Skeletal muscle tissue (tissue), 4 donors: ENCODE measurements around the gene KDM4B. TPM values are rescaled to one million over a fixed set of nuclear protein-coding genes. Genes with fewer than 3 reads are reported as not detected.
A peak's percentile ranks its signal among the peaks of the same experiment; 100 is the strongest.

Source experiments
- H3K27ac ChIP-seq: one replicate; pipeline ENCODE4 v1.7.0; 2013; ENCODE audit warnings: mild to moderate bottlenecking, low read depth, low read length, inconsistent platforms
- H3K27me3 ChIP-seq, 3 donors: one replicate each; pipeline ENCODE4 v1.7.0; 2013; ENCODE audit warnings: low read length in 3 of 3; ENCODE audit not compliant: control insufficient read depth in 3 of 3, insufficient read depth in 3 of 3
- H3K36me3 ChIP-seq, 3 donors: one replicate each; pipeline ENCODE4 v1.7.0; 2013; ENCODE audit warnings: low read length in 3 of 3; ENCODE audit not compliant: control insufficient read depth in 3 of 3, insufficient read depth in 3 of 3
- H3K4me1 ChIP-seq, 3 donors: one replicate each; pipeline ENCODE4 v1.7.0; 2013; ENCODE audit warnings: low read length in 3 of 3, mild to moderate bottlenecking in 3 of 3; ENCODE audit not compliant: control insufficient read depth in 3 of 3, insufficient read depth in 3 of 3
- H3K4me3 ChIP-seq, 3 donors: one replicate each; pipeline ENCODE4 v1.7.0; 2013; ENCODE audit warnings: low read length in 3 of 3
- H3K9ac ChIP-seq, 3 donors: one replicate each; pipeline ENCODE4 v1.7.0; 2013; ENCODE audit warnings: low read length in 3 of 3, mild to moderate bottlenecking in 3 of 3, moderate library complexity in 2 of 3, low read depth in 1 of 3
- H3K9me3 ChIP-seq, 3 donors: one replicate each; pipeline ENCODE4 v1.7.0; 2013; ENCODE audit warnings: low read length in 3 of 3; ENCODE audit not compliant: control insufficient read depth in 3 of 3
- total RNA-seq: library from RNA; depleted of rRNA; stranded (reverse); fragments of >200 nt; gene quantifications from one replicate; pipeline ENCODE4 v1.2.3, GENCODE V29; 2014
- donor health status: Osteomylitis.

KDM4B gene
- total RNA-seq, 1 donor from 2014 or later: 11.5 TPM

DNA sequence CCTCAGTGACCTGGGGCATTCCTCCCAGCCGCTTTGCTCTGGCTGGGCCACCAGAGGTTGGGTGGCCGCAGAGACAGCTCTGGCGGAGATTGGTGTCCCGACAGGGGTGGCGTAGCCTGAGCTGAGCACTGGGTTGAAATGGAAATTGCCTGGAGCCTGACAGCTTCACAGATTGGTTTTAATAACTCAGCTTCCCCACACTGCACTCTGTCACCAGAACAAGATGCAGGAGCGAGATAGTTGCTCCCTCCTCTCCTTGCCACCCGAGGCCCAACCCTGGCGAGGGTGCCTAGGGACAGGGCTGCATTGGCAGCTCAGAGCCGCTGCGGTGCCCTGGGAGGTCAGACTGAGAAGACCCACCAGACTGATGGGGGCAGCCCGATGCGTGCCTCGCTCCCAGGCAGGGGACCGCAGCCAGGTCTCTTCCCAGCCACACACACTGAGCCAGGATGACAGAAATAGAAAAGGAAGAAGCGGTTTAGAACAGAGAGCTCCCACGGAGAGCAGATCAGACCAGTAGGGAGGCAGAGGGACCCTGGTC, 84.1 kb downstream of the KDM4B start:
- Histone ChIP-seq H3K27me3 (no peaks in the 10 kb centered on the region), H3K9ac (no peak overlapping the region), H3K9me3 (no peaks in the 10 kb centered on the region), H3K4me1 (peaks cover 10 to 37% (median 22%) of the 10 kb centered on the region in 3 donors), H3K4me3 (no peak overlapping the region), H3K27ac (no peak overlapping the region), H3K36me3 (peaks cover under 1 to 14% (median 9%) of the 10 kb centered on the region in 3 donors)

DNA sequence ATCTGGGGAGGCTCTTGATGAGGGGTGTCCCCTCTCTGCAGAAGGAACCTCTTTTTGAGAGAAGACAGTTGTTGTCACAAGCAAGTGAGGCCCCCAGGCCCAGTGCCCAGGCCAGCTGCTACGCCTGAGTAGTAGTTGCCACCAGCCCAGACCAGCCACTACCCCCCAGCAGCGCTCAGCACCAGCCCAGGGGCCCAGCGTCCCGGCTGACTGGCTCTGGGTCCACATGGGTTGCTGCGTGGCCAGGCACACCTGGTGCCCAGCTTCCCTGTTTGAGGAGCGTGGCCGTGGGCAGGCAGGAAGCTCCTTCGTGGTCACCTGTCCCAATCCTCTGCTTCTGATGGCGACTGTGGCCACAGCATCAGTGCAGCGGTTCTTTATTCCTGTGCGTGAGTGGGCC, 84.7 kb downstream of the KDM4B start:
- Histone ChIP-seq H3K9ac (no peak overlapping the region), H3K27me3 (no peaks in the 10 kb centered on the region), H3K36me3 (peaks cover 0 to 13% (median 7%) of the 10 kb centered on the region in 3 donors), H3K4me3 (no peak overlapping the region), H3K9me3 (no peaks in the 10 kb centered on the region), H3K27ac (no peak overlapping the region), H3K4me1 (peaks cover 4 to 32% (median 19%) of the 10 kb centered on the region in 3 donors)

DNA sequence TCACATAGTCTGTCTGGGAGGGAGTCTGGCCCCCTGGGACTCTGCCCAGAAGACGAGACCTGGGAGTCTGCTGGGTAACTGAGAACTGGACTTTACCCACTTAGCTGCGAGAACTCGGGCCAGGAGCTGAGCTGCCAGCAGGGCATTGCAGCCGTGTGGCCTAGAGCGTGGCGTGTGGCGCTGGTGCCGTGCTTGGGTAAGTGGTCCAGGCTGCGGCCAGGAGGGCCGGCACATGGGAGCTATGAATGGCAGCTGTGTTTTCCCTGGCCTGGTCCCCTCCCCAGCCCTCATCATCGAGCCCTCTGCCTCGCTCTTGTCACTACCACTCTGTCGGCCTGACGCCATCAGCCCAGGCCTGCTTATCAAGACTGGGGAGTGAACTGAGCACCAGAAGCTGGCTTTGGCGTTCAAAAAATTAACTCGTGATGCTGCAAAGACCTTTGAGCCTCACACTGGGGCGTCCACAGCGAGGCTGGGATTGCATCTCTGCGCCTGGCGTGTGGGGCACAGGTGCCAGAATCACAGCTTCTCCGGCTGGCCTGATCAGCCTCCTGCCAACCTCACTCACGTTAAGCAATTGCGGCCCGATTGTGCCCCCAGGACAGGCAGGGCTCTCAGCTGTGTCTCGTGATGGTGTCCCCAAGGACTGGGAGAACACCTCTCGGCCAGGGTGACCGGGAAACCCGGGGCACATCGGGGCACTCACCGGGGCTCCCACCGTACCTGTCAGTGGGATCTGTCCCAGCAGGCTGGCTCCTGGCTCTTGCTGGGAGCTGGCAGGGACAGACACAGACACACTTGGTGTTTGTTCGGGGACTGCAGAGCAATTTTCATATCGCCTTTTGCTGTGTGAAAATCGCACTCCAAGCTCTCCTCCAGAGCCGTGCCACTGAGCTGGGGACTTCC, 85.9 kb downstream of the KDM4B start:
- H3K4me3 ChIP-seq: no peak overlapping the region
- no peak overlapping the region for H3K27ac ChIP-seq
- H3K9ac ChIP-seq: no peak overlapping the region
- H3K36me3 ChIP-seq: peaks cover 0 to 13% (median 7%) of the 10 kb centered on the region in 3 donors
- H3K9me3 ChIP-seq: no peaks in the 10 kb centered on the region
- no peaks in the 10 kb centered on the region for H3K27me3 ChIP-seq
- peaks cover 0 to 27% (median 12%) of the 10 kb centered on the region in 3 donors for H3K4me1 ChIP-seq

DNA sequence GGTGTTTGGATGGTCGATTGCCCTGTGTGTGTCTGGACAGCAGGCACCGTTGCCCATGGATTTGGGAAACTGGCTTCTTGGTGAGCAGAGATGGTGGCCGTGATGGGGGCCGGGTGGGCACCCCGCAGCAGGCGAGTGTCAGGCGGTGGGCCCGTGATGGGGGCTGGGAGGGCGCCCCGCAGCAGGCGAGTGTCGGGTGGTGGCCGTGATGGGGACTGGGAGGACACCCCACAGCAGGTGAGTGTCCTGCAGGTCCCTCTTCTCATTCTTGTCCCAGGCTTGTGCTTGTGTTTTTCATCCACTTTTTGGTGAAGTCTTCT, 86.5 kb downstream of the KDM4B start:
- no peaks in the 10 kb centered on the region for H3K27me3 ChIP-seq
- H3K9me3 ChIP-seq: no peaks in the 10 kb centered on the region
- peaks cover 0 to 13% (median 7%) of the 10 kb centered on the region in 3 donors for H3K36me3 ChIP-seq
- H3K9ac ChIP-seq: no peak overlapping the region
- H3K27ac ChIP-seq: no peak overlapping the region
- H3K4me3 ChIP-seq: no peak overlapping the region
- peaks cover 0 to 26% (median 11%) of the 10 kb centered on the region in 3 donors for H3K4me1 ChIP-seq

DNA sequence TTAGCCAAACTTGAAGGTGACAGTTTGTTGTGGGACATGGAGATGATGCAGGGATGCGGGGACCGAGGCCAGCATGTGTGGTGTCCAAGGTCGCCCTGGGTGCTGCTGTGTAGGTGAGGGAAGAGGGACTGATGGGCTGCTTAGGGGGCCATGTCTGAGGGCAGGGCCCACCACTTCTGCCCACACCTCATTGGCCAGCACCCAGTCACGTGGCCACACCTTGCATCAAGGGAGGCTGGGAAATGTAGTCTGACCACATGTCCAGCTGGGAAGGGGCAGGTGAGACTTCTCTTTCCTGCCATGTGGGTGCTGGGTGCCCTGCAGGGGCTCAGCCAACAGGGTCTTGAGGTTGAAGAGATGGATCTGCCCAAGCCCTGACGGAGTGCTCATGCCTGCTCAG, 88.9 kb downstream of the KDM4B start:
- Histone ChIP-seq H3K9me3 (no peaks in the 10 kb centered on the region), H3K4me3 (no peak overlapping the region), H3K9ac (no peak overlapping the region), H3K36me3 (peaks cover 7 to 16% (median 12%) of the 10 kb centered on the region in 3 donors), H3K4me1 (peaks cover 0 to 34% (median 14%) of the 10 kb centered on the region in 3 donors), H3K27me3 (no peaks in the 10 kb centered on the region), H3K27ac (no peak overlapping the region)

DNA sequence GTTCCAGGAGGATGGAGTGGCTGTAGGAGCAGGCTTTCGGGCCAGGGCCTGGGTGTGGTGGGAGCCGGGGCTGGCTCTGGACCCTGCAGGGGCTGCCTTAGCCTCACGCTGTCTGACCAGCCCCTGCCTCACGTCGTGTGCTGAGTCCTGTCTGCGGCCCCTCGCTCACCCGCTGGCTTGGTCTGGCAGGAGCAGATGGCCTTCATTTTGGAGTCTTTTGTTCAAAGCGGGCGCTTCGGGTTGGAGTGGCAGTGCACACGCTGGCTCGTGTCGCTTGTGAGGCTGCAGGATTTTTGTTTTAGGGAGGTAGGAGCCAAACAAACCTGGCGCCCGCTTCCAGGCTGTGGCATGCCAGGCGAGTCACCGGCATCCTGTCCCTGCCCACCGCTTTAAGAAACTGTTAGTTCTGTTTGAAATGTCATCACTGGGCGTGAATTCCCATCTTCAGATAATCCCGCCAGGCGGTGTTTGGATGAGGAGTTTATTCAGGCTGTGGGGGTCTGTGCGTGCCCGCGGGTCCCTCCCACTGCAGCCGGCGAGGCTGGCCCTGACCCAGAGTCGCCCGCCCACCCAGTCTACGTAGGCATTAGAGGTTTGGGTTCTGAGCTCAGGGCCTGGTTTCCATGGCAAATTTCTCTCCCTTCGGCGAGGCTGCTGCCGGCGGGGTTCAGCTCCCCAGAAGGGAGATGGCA, 89.8 kb downstream of the KDM4B start:
- no peaks in the 10 kb centered on the region for H3K27me3 ChIP-seq
- H3K9me3 ChIP-seq: no peaks in the 10 kb centered on the region
- H3K4me1 ChIP-seq: peaks cover 0 to 28% (median 14%) of the 10 kb centered on the region in 3 donors
- no peak overlapping the region for H3K4me3 ChIP-seq
- peaks cover 8 to 23% (median 20%) of the 10 kb centered on the region in 3 donors for H3K36me3 ChIP-seq
- H3K27ac ChIP-seq: no peak overlapping the region
- no peak overlapping the region for H3K9ac ChIP-seq

DNA sequence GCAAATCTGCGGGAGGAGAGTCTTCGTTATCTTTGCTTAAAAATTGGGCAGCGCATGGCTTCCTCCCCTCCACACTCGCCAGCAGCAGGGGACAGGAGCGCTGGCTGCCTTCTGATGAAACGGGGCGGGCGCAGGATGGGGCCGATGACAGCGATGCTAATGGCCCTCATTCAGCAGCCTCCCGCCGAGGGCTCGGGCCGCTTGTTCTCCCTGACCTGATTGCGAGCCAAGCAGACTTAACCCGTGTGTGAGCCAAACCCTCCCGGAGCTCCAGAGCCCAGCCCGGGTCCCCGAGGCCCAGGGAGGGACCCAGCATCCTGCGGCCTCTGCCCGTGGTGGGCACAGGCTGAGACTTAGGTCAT, 90.3 kb downstream of the KDM4B start:
- Histone ChIP-seq H3K9ac (no peak overlapping the region), H3K36me3 (peaks cover 8 to 24% (median 23%) of the 10 kb centered on the region in 3 donors), H3K4me1 (peaks cover 0 to 28% (median 14%) of the 10 kb centered on the region in 3 donors), H3K4me3 (no peak overlapping the region), H3K27me3 (no peaks in the 10 kb centered on the region), H3K9me3 (no peaks in the 10 kb centered on the region), H3K27ac (no peak overlapping the region)

DNA sequence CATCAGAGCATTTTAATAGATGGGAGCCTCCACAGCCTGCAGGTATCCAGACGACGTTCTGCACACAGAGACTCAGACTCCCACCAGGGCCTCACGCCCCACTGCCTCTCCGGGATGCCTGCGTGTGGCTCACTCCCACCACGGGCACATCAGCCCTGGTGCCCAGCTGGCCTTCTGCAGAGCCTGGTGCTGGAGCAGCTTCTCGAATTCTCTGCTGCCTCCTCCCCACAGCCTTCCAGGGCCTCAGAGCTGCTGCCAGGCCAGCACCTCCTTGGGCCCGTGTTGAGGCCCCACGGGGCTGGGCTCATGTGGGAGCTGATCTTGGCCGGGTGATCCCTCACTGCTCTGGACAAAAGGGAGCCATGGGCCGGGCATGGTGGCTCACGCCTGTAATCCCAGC, 90.9 kb downstream of the KDM4B start:
- Histone ChIP-seq H3K9ac (peak overlapping the region in 1 of 3 donors; percentile 40), H3K27ac (peak overlapping the region; percentile 93), H3K4me3 (no peak overlapping the region), H3K36me3 (peaks cover 8 to 23% (median 22%) of the 10 kb centered on the region in 3 donors), H3K4me1 (peaks cover 0 to 28% (median 14%) of the 10 kb centered on the region in 3 donors), H3K27me3 (no peaks in the 10 kb centered on the region), H3K9me3 (no peaks in the 10 kb centered on the region)

DNA sequence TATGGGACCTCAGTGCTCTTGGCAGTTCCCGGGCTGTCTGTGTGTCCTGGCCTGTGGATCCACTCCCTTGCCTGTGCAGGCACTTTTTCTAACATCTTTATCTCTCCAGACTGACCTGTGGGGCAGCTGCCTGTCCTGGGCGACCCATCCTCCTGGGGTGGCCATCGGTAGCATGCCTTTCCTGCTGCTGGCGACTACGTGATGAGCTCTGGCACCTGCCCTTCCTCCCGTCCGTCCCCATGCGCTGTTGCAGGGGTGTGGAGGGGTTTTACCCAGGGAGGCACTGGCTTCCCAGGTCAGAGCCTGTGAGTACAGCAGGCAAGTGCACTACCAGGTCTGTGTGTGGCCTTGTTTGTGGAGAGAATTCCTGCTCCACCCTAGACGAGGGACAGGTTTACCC, 93.3 kb downstream of the KDM4B start:
- no peaks in the 10 kb centered on the region for H3K9me3 ChIP-seq
- peaks cover 0 to 32% (median 14%) of the 10 kb centered on the region in 3 donors for H3K4me1 ChIP-seq
- H3K27ac ChIP-seq: no peak overlapping the region
- H3K4me3 ChIP-seq: no peak overlapping the region
- H3K36me3 ChIP-seq: peaks cover 8 to 22% (median 18%) of the 10 kb centered on the region in 3 donors
- no peaks in the 10 kb centered on the region for H3K27me3 ChIP-seq
- H3K9ac ChIP-seq: no peak overlapping the region

DNA sequence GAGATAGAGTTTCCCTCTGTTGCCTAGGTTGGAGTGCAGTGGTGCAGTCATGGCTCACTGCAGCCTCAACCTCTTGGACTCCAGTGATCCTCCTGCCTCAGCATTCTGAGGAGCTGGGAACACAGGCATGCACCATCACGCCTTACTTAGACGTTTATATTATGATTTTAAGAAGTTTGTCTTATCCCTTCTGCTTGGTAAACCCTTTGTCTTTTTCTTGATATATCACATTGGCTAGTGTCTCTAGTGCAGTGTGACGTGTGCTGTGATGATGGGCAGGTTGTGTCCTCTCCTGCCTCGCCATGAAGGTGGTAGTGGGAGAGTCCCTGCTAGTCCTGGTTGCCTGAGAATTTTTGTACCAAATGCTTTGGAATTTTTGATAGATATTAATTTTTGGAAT, 93.9 kb downstream of the KDM4B start:
- H3K9ac ChIP-seq: no peak overlapping the region
- H3K36me3 ChIP-seq: peaks cover 8 to 18% (median 16%) of the 10 kb centered on the region in 3 donors
- H3K27me3 ChIP-seq: no peaks in the 10 kb centered on the region
- H3K4me1 ChIP-seq: peaks cover 0 to 26% (median 14%) of the 10 kb centered on the region in 3 donors
- no peak overlapping the region for H3K27ac ChIP-seq
- H3K4me3 ChIP-seq: no peak overlapping the region
- no peaks in the 10 kb centered on the region for H3K9me3 ChIP-seq
